ENCODE results near the gene TNS4. TPM values are rescaled to one million over a fixed set of nuclear protein-coding genes. Genes with fewer than 3 reads are reported as not detected.

Gene TNS4
- total RNA-seq, 1 donor from 2014 or later: not detected

DNA sequence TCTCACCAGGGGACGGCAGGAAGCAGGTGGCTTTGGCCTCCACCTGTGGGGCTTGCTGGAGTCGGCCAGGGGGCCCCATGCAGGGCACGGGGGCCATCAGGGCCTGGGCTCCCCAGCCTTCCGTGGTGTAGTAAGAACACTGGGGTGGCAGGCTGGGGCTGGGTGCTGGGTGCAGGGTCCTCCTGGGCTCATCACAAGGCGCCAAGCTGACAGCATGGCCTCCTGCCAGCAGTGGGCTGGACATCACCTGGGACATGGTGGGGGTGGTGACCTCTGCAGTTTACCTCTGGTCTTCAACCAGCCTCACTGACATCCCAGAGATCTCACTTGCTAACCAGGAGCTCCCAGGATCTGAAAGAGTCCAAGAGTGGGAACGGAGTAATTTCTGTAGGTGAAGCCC, 5.3 kb downstream of the TNS4 start:
- no peak overlapping the region for H3K27ac ChIP-seq (replicated peaks)

DNA sequence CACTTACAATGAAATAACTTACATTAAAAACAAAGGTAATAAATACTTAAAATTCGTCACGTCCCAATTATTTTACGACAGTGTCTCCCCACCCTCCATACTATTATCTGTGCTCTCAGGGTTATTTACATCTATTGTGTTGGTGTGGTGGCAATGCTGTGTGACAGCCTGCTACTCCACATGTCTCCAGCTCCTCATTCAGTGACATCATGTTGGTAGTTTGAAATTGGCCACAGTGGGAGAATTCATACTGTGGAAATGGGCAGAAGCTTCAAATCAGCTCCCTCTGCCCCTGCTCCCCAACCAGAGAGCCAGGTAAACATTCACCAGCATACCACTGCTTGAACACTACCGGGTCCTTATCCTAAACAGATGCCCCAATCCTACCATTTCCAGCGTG, 6.3 kb downstream of the TNS4 start:
- Histone ChIP-seq H3K36me3 (no peaks in the 10 kb centered on the region), H3K27me3 (ENCODE audit: low read depth) (no peaks in the 10 kb centered on the region), H3K9me3 (replicated peaks) (no peaks in the 10 kb centered on the region), H3K4me3 (no peak overlapping the region), H3K4me1 (peaks cover 20% of the 10 kb centered on the region), H3K27ac (replicated peaks) (no peak overlapping the region)
- TF ChIP-seq, protein P1, sequence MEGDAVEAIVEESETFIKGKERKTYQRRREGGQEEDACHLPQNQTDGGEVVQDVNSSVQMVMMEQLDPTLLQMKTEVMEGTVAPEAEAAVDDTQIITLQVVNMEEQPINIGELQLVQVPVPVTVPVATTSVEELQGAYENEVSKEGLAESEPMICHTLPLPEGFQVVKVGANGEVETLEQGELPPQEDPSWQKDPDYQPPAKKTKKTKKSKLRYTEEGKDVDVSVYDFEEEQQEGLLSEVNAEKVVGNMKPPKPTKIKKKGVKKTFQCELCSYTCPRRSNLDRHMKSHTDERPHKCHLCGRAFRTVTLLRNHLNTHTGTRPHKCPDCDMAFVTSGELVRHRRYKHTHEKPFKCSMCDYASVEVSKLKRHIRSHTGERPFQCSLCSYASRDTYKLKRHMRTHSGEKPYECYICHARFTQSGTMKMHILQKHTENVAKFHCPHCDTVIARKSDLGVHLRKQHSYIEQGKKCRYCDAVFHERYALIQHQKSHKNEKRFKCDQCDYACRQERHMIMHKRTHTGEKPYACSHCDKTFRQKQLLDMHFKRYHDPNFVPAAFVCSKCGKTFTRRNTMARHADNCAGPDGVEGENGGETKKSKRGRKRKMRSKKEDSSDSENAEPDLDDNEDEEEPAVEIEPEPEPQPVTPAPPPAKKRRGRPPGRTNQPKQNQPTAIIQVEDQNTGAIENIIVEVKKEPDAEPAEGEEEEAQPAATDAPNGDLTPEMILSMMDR (IDR thresholded peaks at IDR 0.05; ENCODE audit: borderline replicate concordance): no peak
- DNase-seq: no peak
- intact Hi-C loops (cut with micrococcal nuclease): no loop called here

More for the DNA sequence above, 5.3 kb downstream of the TNS4 start:
- no peak for DNase-seq
- Histone ChIP-seq H3K27me3 (ENCODE audit: low read depth) (no peaks in the 10 kb centered on the region), H3K36me3 (no peaks in the 10 kb centered on the region), H3K4me1 (peaks cover 28% of the 10 kb centered on the region), H3K9me3 (replicated peaks) (no peaks in the 10 kb centered on the region), H3K4me3 (no peak overlapping the region)
- intact Hi-C loops (cut with micrococcal nuclease): no loop called here
- TF ChIP-seq, protein P1 (IDR thresholded peaks at IDR 0.05; ENCODE audit: borderline replicate concordance): no peak

DNA sequence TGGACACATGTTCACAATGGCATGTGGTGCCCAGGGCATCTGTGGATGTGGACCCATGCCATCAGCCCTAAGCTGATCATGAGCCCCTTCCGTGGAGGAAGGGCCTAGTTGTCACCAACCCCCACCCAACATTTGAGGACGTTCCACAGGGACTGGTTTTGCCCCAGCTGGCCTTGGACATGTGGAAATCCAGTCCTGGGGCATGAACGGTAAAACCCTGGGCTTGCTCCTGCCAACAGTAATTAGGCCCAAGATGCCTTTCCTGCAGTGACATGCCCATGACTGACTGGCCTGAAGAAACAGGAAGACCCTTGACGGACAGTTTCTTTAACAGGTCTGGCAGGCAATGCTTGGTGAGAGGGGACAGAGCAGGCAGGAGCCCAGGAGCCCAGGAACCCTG, 7.7 kb downstream of the TNS4 start:
- H3K9me3 ChIP-seq (replicated peaks): no peaks in the 10 kb centered on the region
- H3K36me3 ChIP-seq: no peaks in the 10 kb centered on the region
- peaks cover 6% of the 10 kb centered on the region for H3K4me1 ChIP-seq
- TF ChIP-seq, protein P1 (IDR thresholded peaks at IDR 0.05; ENCODE audit: borderline replicate concordance): no peak
- no peak overlapping the region for H3K27ac ChIP-seq (replicated peaks)
- DNase-seq: no peak
- no peaks in the 10 kb centered on the region for H3K27me3 ChIP-seq (ENCODE audit: low read depth)
- intact Hi-C loops (cut with micrococcal nuclease): no loop called here
- no peak overlapping the region for H3K4me3 ChIP-seq

DNA sequence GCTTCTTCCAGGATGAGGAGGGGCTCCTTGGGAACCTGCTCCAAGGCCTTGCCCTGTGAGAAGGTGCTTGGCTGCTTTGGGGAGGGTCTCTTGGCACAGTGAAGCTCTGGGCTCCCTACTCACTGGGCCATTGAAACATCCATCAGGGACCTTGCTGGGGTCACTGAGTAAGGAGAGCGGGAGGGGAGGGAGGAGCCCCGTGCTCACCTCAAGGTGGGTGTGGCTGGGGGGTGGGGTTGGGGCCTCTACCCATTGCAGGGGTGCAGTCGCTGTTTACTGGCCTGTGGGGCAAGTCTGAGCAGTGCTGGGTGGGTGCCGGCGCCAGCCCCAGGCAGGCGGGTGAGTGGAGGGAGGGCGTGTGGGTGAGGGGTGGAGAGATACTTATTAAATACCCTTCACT, 9.9 kb downstream of the TNS4 start:
- Histone ChIP-seq H3K36me3 (no peaks in the 10 kb centered on the region), H3K27me3 (ENCODE audit: low read depth) (no peaks in the 10 kb centered on the region), H3K27ac (replicated peaks) (no peak overlapping the region), H3K4me1 (no peaks in the 10 kb centered on the region), H3K9me3 (replicated peaks) (no peaks in the 10 kb centered on the region), H3K4me3 (no peak overlapping the region)
- intact Hi-C loops (cut with micrococcal nuclease): no loop called here
- TF ChIP-seq, protein P1 (IDR thresholded peaks at IDR 0.05; ENCODE audit: borderline replicate concordance): no peak
- DNase-seq: no peak

DNA sequence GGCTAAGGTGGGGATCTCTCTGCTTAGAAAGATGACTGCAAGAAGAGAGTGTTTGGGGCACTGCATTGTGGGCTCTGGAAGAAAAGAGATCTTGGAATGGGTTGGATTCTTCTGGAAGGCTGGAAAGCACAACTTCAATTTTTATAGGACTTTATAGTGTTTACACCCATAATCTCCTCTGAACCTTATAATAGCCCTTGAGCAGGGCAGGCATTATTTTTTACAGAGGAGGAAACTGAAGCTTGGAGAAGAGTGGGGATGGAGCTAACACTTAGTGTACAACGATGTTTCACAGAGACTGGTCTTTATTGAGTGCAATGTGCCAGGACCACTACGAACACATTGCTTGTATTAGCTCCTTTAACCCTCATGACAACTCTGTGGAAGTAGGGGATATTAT, 10.4 kb downstream of the TNS4 start:
- H3K36me3 ChIP-seq: no peaks in the 10 kb centered on the region
- no peak overlapping the region for H3K27ac ChIP-seq (replicated peaks)
- no peak overlapping the region for H3K4me3 ChIP-seq
- intact Hi-C loops (cut with micrococcal nuclease): no loop called here
- H3K27me3 ChIP-seq (ENCODE audit: low read depth): no peaks in the 10 kb centered on the region
- TF ChIP-seq, protein P1 (IDR thresholded peaks at IDR 0.05; ENCODE audit: borderline replicate concordance): no peak
- H3K4me1 ChIP-seq: no peaks in the 10 kb centered on the region
- DNase-seq: no peak
- no peaks in the 10 kb centered on the region for H3K9me3 ChIP-seq (replicated peaks)

All from left ventricle myocardium inferior (tissue), 1 donor.